GM10266 (cell line): Measurements from ENCODE around the gene IFFO2.

Experiments used
- DNase-seq: peaks from one replicate; pipeline ENCODE4 v3.0.0; 2012; ENCODE audit errors: extremely low spot score
- TF ChIP-seq, protein P1 (sequence below): IDR thresholded peaks from 2 replicates; pipeline ENCODE4 v1.5.1; 2012; ENCODE audit warnings: mild to moderate bottlenecking, low read depth; ENCODE audit not compliant: control insufficient read depth, insufficient read depth; ENCODE audit errors: missing control alignments

The IFFO2 gene

DNA sequence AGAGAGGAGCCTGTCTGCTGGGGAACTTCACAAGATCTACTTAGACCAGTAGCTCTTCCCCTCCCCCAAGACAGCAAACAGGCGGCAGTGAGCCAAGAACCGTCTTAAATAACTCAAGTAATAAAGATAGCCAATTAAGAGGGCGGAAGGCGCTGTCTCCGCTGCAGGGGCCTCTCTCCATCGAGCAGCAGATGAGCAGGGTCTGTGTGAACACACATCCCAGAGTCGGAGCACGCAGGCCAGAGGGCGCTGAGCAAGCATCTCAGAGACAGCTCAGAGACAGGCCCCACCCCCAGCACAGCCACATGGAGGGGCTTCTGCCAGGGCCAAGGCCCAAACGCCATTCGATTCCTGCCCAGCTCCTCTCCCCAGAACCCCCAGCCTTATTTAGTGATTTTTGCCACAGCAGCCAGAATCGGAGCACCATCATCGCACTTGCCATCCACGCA is 11.1 kb downstream of the IFFO2 start:
- no peak for DNase-seq
- TF ChIP-seq, protein P1, sequence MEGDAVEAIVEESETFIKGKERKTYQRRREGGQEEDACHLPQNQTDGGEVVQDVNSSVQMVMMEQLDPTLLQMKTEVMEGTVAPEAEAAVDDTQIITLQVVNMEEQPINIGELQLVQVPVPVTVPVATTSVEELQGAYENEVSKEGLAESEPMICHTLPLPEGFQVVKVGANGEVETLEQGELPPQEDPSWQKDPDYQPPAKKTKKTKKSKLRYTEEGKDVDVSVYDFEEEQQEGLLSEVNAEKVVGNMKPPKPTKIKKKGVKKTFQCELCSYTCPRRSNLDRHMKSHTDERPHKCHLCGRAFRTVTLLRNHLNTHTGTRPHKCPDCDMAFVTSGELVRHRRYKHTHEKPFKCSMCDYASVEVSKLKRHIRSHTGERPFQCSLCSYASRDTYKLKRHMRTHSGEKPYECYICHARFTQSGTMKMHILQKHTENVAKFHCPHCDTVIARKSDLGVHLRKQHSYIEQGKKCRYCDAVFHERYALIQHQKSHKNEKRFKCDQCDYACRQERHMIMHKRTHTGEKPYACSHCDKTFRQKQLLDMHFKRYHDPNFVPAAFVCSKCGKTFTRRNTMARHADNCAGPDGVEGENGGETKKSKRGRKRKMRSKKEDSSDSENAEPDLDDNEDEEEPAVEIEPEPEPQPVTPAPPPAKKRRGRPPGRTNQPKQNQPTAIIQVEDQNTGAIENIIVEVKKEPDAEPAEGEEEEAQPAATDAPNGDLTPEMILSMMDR, result no peak

DNA sequence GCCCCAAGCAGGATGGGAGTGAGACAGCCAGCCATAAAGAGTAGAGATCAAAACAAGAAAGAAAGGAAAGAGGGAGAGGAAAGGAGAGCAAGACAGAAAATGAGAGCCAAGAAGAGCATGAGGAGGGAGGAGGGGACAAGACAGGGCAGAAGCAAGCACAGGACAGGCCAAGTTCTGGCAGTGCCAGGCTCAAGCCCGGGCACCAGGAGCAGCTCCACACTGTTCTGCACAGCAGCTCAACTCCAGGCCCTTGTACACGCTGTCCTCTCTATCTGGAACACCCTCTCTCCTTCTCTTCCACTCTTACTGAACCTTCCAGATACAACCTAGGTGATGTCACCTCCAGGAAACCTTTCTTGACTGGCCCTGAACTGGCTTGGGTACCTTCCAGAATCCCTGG is 11.7 kb downstream of the IFFO2 start:
- no peak for DNase-seq
- TF ChIP-seq, protein P1, result no peak

DNA sequence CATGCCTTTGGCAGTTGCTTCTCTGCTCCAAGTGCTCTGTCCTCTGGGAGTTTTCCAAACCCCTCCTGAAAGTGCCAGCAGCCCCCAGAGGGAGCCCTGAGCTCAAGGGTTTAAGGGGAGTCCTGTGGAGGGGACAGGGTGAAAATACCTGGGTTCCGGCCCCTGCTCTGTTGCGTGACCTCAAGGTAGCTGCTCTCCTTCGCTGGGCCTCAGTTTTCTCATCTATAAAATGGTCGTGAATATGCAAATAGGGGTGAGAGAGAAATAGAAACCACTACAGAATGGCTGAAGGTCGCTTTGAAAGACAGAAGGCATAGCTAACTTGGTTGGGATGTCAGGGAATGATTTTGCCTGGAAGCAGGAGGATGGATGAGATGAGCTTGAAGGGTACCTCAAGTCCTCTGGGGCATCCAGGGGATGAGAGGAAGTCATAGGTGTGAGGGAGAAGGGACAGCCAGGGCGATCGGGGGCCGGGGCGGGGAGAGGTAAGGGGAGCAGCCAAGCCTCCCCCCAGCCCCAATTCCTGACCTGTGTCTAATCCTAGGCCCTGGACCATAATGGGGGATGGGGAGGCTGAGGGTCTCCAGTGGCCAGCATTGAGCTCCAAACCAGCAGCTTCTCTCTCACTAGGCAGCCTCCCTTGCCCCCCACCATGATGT is 12.4 kb downstream of the IFFO2 start:
- TF ChIP-seq, protein P1, result no peak
- no peak for DNase-seq

DNA sequence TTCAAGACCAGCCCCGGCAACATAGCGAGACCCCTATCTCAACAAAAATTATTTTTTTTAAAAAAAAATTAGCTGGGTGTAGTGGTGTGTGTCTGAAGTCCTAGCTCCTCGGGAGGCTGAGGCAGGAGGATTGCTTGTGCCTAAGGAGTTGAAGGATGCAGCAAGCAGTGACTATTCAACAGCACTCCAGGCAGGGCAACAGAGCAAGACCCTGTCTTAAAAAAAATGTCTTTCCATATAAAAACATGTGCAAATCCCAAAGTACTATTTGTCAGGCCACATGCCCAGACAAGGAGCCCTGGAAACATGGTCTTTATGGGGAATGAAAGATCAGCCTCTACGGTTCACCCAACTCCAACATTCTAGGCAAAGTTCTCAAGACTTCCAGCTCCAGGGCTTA is 13.3 kb downstream of the IFFO2 start:
- TF ChIP-seq, protein P1, result no peak
- no peak for DNase-seq

DNA sequence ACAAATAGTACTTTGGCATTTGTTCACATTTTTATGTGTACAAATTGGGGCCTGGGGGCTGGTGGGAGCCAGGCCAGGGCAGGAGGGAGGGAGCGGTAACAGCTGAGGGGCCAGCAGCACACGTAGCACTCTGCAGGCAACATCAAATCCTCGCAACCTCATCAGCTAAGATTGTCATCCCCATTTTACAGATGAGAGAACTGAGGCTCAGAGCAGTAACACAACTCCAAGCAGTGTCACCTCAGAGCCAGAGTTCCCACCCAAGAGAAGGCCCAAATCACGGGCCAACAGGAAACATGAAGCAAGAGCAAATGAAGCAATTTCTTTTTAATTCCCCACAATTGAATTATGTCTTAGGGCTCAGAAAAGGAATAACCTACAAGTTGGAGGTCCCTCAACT is 14.1 kb downstream of the IFFO2 start:
- TF ChIP-seq, protein P1, result no peak
- no peak for DNase-seq

DNA sequence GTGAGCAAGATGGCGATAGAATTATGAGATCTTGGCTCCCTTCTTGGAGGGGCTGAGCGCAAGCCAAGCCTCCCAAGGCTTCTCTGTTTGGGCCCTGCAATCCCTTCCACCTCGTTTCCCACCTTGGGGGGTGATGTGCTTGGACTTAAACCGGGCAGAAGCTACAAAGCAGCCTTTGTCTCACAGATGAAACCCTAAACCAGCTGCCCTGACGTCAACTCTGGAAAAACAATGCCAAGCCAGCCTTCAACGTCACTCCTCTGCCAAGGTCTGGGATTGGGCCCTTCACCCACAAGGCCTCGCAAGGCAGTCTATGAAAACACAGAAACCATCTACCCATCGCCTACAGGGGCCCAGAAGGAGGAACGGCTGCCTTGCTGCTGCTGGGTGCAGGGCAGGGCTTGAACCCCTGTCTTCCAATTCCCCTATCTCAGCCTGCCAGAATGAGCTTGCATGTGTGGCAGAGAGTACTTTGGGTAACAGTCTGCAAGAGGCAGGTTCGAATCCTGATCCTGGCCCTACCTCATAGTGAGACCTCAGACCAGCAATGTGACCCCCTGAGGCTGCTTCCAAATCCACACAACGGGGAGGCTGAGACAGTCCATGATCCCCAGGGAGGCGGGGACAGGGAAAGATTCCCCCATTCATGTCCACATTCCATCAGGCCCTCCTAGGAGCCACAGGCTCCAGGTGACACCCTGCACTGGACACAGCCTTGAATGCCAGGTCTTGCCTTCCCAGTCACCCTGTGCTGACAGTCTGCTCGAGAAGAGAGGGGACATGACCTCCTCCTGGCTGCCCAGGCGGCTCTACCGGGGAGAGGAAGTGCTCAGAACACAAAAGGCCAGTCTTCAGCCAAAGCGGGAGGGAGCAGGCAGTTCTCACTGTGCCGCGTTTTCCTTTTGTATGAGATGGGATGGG is 15.0 kb downstream of the IFFO2 start:
- DNase-seq, result no peak
- TF ChIP-seq, protein P1, result no peak
